OCI-LY3 (cell line): Measurements from ENCODE around the gene MIPOL1.

Experiments used
- EZH2phosphoT487 ChIP-seq: fragments of 200-600 bp; shearing (Covaris generic); IDR thresholded peaks from 2 replicates; pipeline ENCODE4 v1.6.1; 2018; ENCODE audit warnings: antibody characterized with exemption, mixed run types, low read depth
- TF ChIP-seq, protein P1 (sequence below): fragments of 200-600, 300-600 bp; sonication (generic); IDR thresholded peaks from 2 replicates; pipeline ENCODE4 v1.5.1; 2014; ENCODE audit warnings: antibody characterized with exemption, low read length, low read depth

DNA sequence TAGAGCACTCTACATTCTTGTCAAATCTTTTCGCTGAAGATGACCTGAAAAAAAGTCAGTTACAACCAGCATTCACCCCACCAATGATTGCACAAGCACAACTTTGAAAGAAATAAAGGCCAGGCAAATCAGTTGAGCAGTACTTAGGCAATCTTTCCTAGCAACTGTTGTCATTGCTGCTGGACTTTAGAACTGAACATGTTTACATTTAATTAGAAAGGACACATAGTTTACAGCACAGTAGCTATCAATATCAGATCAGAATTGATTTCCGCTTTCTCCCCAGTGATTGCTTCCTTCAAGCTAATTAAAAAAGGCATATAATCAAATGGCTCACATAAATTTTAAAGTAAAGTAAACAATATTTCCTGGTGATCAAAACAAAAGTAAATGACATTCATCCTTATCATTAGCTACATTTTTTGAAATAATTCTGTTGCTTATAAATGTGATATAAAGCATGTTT is 268.9 kb downstream of the MIPOL1 start:
- TF ChIP-seq, protein P1, sequence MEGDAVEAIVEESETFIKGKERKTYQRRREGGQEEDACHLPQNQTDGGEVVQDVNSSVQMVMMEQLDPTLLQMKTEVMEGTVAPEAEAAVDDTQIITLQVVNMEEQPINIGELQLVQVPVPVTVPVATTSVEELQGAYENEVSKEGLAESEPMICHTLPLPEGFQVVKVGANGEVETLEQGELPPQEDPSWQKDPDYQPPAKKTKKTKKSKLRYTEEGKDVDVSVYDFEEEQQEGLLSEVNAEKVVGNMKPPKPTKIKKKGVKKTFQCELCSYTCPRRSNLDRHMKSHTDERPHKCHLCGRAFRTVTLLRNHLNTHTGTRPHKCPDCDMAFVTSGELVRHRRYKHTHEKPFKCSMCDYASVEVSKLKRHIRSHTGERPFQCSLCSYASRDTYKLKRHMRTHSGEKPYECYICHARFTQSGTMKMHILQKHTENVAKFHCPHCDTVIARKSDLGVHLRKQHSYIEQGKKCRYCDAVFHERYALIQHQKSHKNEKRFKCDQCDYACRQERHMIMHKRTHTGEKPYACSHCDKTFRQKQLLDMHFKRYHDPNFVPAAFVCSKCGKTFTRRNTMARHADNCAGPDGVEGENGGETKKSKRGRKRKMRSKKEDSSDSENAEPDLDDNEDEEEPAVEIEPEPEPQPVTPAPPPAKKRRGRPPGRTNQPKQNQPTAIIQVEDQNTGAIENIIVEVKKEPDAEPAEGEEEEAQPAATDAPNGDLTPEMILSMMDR = no peak
- TF ChIP-seq EZH2phosphoT487 = no peak
